Posterior cingulate gyrus (tissue), 11 donors: ENCODE data around the gene SCYGR4.

Experiments
- DNase-seq, 10 donors: peaks; one replicate each; pipeline versions ENCODE4 v3.0.0 to v3.0.0-alpha.2; 2020 to 2021; ENCODE audit warnings: mixed read lengths in 3 of 10
- intact Hi-C: fragments of 100-400 bp; cut with DNase I; formaldehyde crosslinking; loops from one replicate; pipeline ENCODE4 v1.15.1; 2023

SCYGR4 gene

GRCh38 chr2:227612546-227613271 is 4.6 kb upstream of the SCYGR4 start:
- intact Hi-C loops: no loop called here
- no peak for DNase-seq

- DNase-seq: no peak
- intact Hi-C loops: no loop called here
Measured at GRCh38 chr2:227613272-227613660, 4.0 kb upstream of the SCYGR4 start.

GRCh38 chr2:227614246-227614645 is 3.1 kb upstream of the SCYGR4 start:
- no peak for DNase-seq
- intact Hi-C loops: no loop called here

- intact Hi-C loops: no loop called here
- DNase-seq: no peak
Measured at GRCh38 chr2:227614740-227615139, 2.6 kb upstream of the SCYGR4 start, which contains the start of gene SCYGR3. Gene SCYGR3 (minus strand): TSS chr2:227614840. CDS start chr2:227614840, 0 bp downstream.

- intact Hi-C loops: no loop called here
- no peak for DNase-seq
Measured at GRCh38 chr2:227615181-227615580, 2.1 kb upstream of the SCYGR4 start.

- intact Hi-C loops: no loop called here
- no peak for DNase-seq
Measured at GRCh38 chr2:227615906-227616305, 1.4 kb upstream of the SCYGR4 start.

GRCh38 chr2:227616631-227617030 is 667 bp upstream of the SCYGR4 start:
- intact Hi-C loops: no loop called here

GRCh38 chr2:227623226-227623625 is 5.9 kb downstream of the SCYGR4 start:
- intact Hi-C loops: no loop called here

More at GRCh38 chr2:227616631-227617030, 667 bp upstream of the SCYGR4 start:
- DNase-seq: no peak

GRCh38 chr2:227625420-227625819 is 8.1 kb downstream of the SCYGR4 start:
- no peak for DNase-seq
- intact Hi-C loops: no loop called here

More at GRCh38 chr2:227623226-227623625, 5.9 kb downstream of the SCYGR4 start:
- DNase-seq: no peak

GRCh38 chr2:227626580-227627151 is 9.4 kb downstream of the SCYGR4 start:
- intact Hi-C loops: no loop called here
- DNase-seq: no peak

GRCh38 chr2:227627769-227628168 is 10.5 kb downstream of the SCYGR4 start:
- no peak for DNase-seq
- intact Hi-C loops: no loop called here

- DNase-seq: no peak
- intact Hi-C loops: no loop called here
Measured at GRCh38 chr2:227629435-227629834, 12.1 kb downstream of the SCYGR4 start.

- DNase-seq: no peak
- intact Hi-C loops: no loop called here
Measured at GRCh38 chr2:227630322-227630721, 13.0 kb downstream of the SCYGR4 start.

GRCh38 chr2:227632827-227633226 is 15.5 kb downstream of the SCYGR4 start:
- DNase-seq: no peak

GRCh38 chr2:227634201-227634600 is 16.9 kb downstream of the SCYGR4 start:
- intact Hi-C loops: no loop called here

More at GRCh38 chr2:227632827-227633226, 15.5 kb downstream of the SCYGR4 start:
- intact Hi-C loops: no loop called here

GRCh38 chr2:227642656-227643055 is 25.4 kb downstream of the SCYGR4 start:
- intact Hi-C loops: no loop called here
- DNase-seq: no peak

More at GRCh38 chr2:227634201-227634600, 16.9 kb downstream of the SCYGR4 start:
- DNase-seq: no peak

- DNase-seq: no peak
- intact Hi-C loops: no loop called here
Measured at GRCh38 chr2:227643990-227644551, 26.8 kb downstream of the SCYGR4 start.

GRCh38 chr2:227653419-227653818 is 36.1 kb downstream of the SCYGR4 start:
- no peak for DNase-seq
- intact Hi-C loops: loop anchor here (10.0 kb wide), 1 partner anchor 179 kb away; the partner anchor contains the start of gene AGFG1

- intact Hi-C loops: loop anchor here (10.0 kb wide), 1 partner anchor 180 kb away; the partner anchor contains the start of gene AGFG1
- DNase-seq: no peak
Measured at GRCh38 chr2:227654426-227654825, 37.1 kb downstream of the SCYGR4 start.

GRCh38 chr2:227655454-227655853 is 38.2 kb downstream of the SCYGR4 start:
- no peak for DNase-seq
- intact Hi-C loops: loop anchor here (5.0 to 10.0 kb wide), 2 partner anchors 181 to 207 kb away; partner anchors contain the start of gene AGFG1

GRCh38 chr2:227657199-227657845 is 40.0 kb downstream of the SCYGR4 start:
- DNase-seq: no peak
- intact Hi-C loops: loop anchor here (5.0 to 10.0 kb wide), 2 partner anchors 183 to 205 kb away; partner anchors contain the start of gene AGFG1
